ENCODE results near the gene STAT2.

The STAT2 gene

DNA sequence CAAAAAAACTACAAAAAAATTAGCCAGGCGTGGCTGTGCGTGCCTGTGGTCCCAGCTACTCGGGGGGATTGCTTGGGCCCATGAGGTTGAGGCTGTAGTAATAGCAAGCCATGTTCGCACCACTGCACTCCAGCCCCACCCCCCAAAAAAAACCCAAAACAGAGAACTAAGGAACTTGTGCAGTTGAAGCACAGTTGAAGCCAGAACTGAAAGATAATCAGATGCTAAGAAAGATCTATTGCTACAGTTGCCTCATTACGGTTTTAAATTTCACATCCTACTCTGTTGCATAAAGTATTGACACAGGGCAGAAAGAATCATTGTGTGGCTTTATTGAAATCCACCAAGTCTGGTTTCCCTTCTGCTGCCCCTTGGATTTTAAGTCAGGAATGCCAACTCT lies 63.6 kb downstream of the STAT2 start:
- no peaks in the 10 kb centered on the region for H3K9me3 ChIP-seq (ENCODE audit: control insufficient read depth in 2 of 2, low read length in 2 of 2)
- H3K36me3 ChIP-seq (ENCODE audit: control insufficient read depth in 2 of 2, insufficient read depth in 2 of 2, low read length in 2 of 2) = peaks cover 10% of the 10 kb centered on the region in 2 donors
- H3K4me3 ChIP-seq (ENCODE audit: low read length in 2 of 2) = no peak overlapping the region
- H3K27me3 ChIP-seq (ENCODE audit: control insufficient read depth in 2 of 2, insufficient read depth in 2 of 2, low read length in 2 of 2) = no peaks in the 10 kb centered on the region
- H3K9ac ChIP-seq (ENCODE audit: low read depth in 1 of 2, low read length in 2 of 2) = no peak overlapping the region
- H3K4me1 ChIP-seq (ENCODE audit: control insufficient read depth in 2 of 2, insufficient read depth in 2 of 2, low read length in 2 of 2) = peaks cover 25 to 31% of the 10 kb centered on the region in 2 donors
- H3K27ac ChIP-seq (ENCODE audit: low read depth in 2 of 2, low read length in 2 of 2) = no peak overlapping the region

GRCh38 chr12:56293795-56294194 lies 66.1 kb downstream of the STAT2 start:
- Histone ChIP-seq H3K4me1 (ENCODE audit: control insufficient read depth in 2 of 2, insufficient read depth in 2 of 2, low read length in 2 of 2) (peaks cover 11 to 18% of the 10 kb centered on the region in 2 donors), H3K9ac (ENCODE audit: low read depth in 1 of 2, low read length in 2 of 2) (no peak overlapping the region), H3K27me3 (ENCODE audit: control insufficient read depth in 2 of 2, insufficient read depth in 2 of 2, low read length in 2 of 2) (no peaks in the 10 kb centered on the region), H3K4me3 (ENCODE audit: low read length in 2 of 2) (no peak overlapping the region), H3K9me3 (ENCODE audit: control insufficient read depth in 2 of 2, low read length in 2 of 2) (no peaks in the 10 kb centered on the region), H3K36me3 (ENCODE audit: control insufficient read depth in 2 of 2, insufficient read depth in 2 of 2, low read length in 2 of 2) (peaks cover 15 to 19% of the 10 kb centered on the region in 2 donors), H3K27ac (ENCODE audit: low read depth in 2 of 2, low read length in 2 of 2) (no peak overlapping the region)
